B cell (primary cell): ENCODE measurements around the gene RORC.

ENCODE experiments used
- CTCF ChIP-seq: fragments of 200-600 bp; IDR thresholded peaks from one replicate; pipeline ENCODE4 v1.8.0; 2022; ENCODE audit warnings: antibody characterized with exemption, mild to moderate bottlenecking
- EZH2 ChIP-seq: IDR thresholded peaks from 2 replicates; pipeline ENCODE4 v1.6.1; 2012; ENCODE audit warnings: borderline replicate concordance, low read depth, mild to moderate bottlenecking, moderate library complexity, low read length; ENCODE audit not compliant: insufficient read depth, poor library complexity, severe bottlenecking

GRCh38 chr1:151839457-151840403 lies 8.1 kb upstream of the RORC start, which contains the start of gene C2CD4D:
- TF ChIP-seq CTCF (no peak), EZH2 (no peak)
